K562 treated with DMSO at 1 percent for 48 hours (cell line): Measurements from ENCODE around the gene ALKBH7. TPM values are rescaled to one million over a fixed set of nuclear protein-coding genes. Genes with fewer than 3 reads are reported as not detected.

ENCODE experiments used
- total RNA-seq: library from RNA; unstranded; fragments of 300-600 nt; gene quantifications from 2 replicates; pipeline ENCODE4 v1.2.3, GENCODE V29; 2022; ENCODE audit warnings: low replicate concordance; ENCODE audit errors: extremely low read depth

The ALKBH7 gene
- total RNA-seq: not detected in 2 replicates

GRCh38 chr19:6372594-6373095 lies at the start of gene ALKBH7:
Gene ALKBH7, plus strand, starts transcription at chr19:6372794. Its CDS starts 27 bp downstream, at chr19:6372821.

GRCh38 chr19:6333439-6333838 lies 39.2 kb upstream of the ALKBH7 start, which contains the start of gene ACER1:
Gene ACER1, minus strand, starts transcription at chr19:6333612. Its CDS starts 61 bp downstream, at chr19:6333551.

GRCh38 chr19:6375411-6376010 lies 2.9 kb downstream of the ALKBH7 start, which contains the start of gene PSPN:
Gene PSPN, minus strand, starts transcription at chr19:6375933. Its CDS starts 84 bp downstream, at chr19:6375849.

GRCh38 chr19:6393074-6393982 lies 20.7 kb downstream of the ALKBH7 start, which contains the start of gene GTF2F1:
Gene GTF2F1, minus strand, starts transcription at chr19:6393164. Its CDS starts 169 bp downstream, at chr19:6392995.

GRCh38 chr19:6424195-6424938 lies 51.8 kb downstream of the ALKBH7 start, which contains the start of gene KHSRP:
Gene KHSRP, minus strand, starts transcription at chr19:6424811. Its CDS starts 110 bp downstream, at chr19:6424701.

Other genes with a start within 250 kb of the ALKBH7 start
- gene ACSBG2, start 237.1 kb upstream of the ALKBH7 start, total RNA-seq: not detected in 2 replicates
- gene MLLT1, start 92.8 kb upstream of the ALKBH7 start, total RNA-seq: not detected in 2 replicates
- not detected in 2 replicates for gene ACER1, start 39.2 kb upstream of the ALKBH7 start, total RNA-seq
- not detected in 2 replicates for gene CLPP, start 11.3 kb upstream of the ALKBH7 start, total RNA-seq
- gene PSPN, start 3.1 kb downstream of the ALKBH7 start, total RNA-seq: not detected in 2 replicates
- not detected in 2 replicates for gene GTF2F1, start 20.4 kb downstream of the ALKBH7 start, total RNA-seq
- not detected in 2 replicates for gene KHSRP, start 52.0 kb downstream of the ALKBH7 start, total RNA-seq
- gene SLC25A41, start 61.0 kb downstream of the ALKBH7 start, total RNA-seq: not detected in 2 replicates
- not detected in 2 replicates for gene SLC25A23, start 87.0 kb downstream of the ALKBH7 start, total RNA-seq
- not detected in 2 replicates for gene CRB3, start 91.5 kb downstream of the ALKBH7 start, total RNA-seq
- not detected in 2 replicates for gene DENND1C, start 109.0 kb downstream of the ALKBH7 start, total RNA-seq
- not detected in 2 replicates for gene TUBB4A, start 129.5 kb downstream of the ALKBH7 start, total RNA-seq
- gene TNFSF9, start 158.2 kb downstream of the ALKBH7 start, total RNA-seq: not detected in 2 replicates
- not detected in 2 replicates for gene CD70, start 218.4 kb downstream of the ALKBH7 start, total RNA-seq